ENCODE results near the gene GNG13.

The GNG13 gene

GRCh38 chr16:813204-813915 lies 12.8 kb upstream of the GNG13 start:
- no peak for DNase-seq

GRCh38 chr16:808085-808386 lies 7.5 kb upstream of the GNG13 start:
- no peak for DNase-seq

GRCh38 chr16:807347-808084 lies 7.0 kb upstream of the GNG13 start:
- peak; percentile 73 for DNase-seq

GRCh38 chr16:805474-805873 lies 4.9 kb upstream of the GNG13 start:
- no peak for DNase-seq

GRCh38 chr16:804193-805048 lies 3.9 kb upstream of the GNG13 start:
- no peak for DNase-seq

GRCh38 chr16:803754-804080 lies 3.2 kb upstream of the GNG13 start:
- DNase-seq: no peak

GRCh38 chr16:802914-803753 lies 2.6 kb upstream of the GNG13 start:
- no peak for DNase-seq

GRCh38 chr16:802461-802860 lies 1.9 kb upstream of the GNG13 start:
- DNase-seq: no peak

- DNase-seq: no peak
Measured at GRCh38 chr16:801584-802363, 1.2 kb upstream of the GNG13 start.

- DNase-seq: no peak
Measured at GRCh38 chr16:800834-801511, 439 bp upstream of the GNG13 start.

- no peak for DNase-seq
Measured at GRCh38 chr16:799111-799947, 1.2 kb downstream of the GNG13 start.

GRCh38 chr16:798666-799065 lies 1.9 kb downstream of the GNG13 start:
- no peak for DNase-seq

GRCh38 chr16:797686-798085 lies 2.8 kb downstream of the GNG13 start:
- no peak for DNase-seq

- no peak for DNase-seq
Measured at GRCh38 chr16:797120-797420, 3.5 kb downstream of the GNG13 start.

- no peak for DNase-seq
Measured at GRCh38 chr16:796296-797119, 4.0 kb downstream of the GNG13 start.

- peak; percentile 15 for DNase-seq
Measured at GRCh38 chr16:795580-796229, 4.8 kb downstream of the GNG13 start.

GRCh38 chr16:794853-795466 lies 5.6 kb downstream of the GNG13 start:
- no peak for DNase-seq

- no peak for DNase-seq
Measured at GRCh38 chr16:794091-794822, 6.3 kb downstream of the GNG13 start.
